NCI-H2196 treated with DMSO at 0.1 percent for 48 hours (cell line): Measurements from ENCODE around the gene PDXK.
A peak's percentile ranks its signal among the peaks of the same experiment; 100 is the strongest.

Source experiments
- DNase-seq: peaks from one replicate; lab custom pipeline; 2025; ENCODE audit not compliant: unreplicated experiment; lab: John Stamatoyannopoulos, UW

The PDXK gene

GRCh38 chr21:43740497-43741156, 21.7 kb downstream of the PDXK start:
- DNase-seq: peak; percentile 62

GRCh38 chr21:43741423-43742096, 22.6 kb downstream of the PDXK start:
- DNase-seq: no peak

GRCh38 chr21:43743947-43744346, 25.0 kb downstream of the PDXK start:
- no peak for DNase-seq

- DNase-seq: no peak
These were observed 25.8 kb downstream of the PDXK start for GRCh38 chr21:43744725-43745124.

GRCh38 chr21:43745772-43746517, 27.0 kb downstream of the PDXK start:
- DNase-seq: no peak

- no peak for DNase-seq
These were observed 29.7 kb downstream of the PDXK start for GRCh38 chr21:43748622-43749021.

- no peak for DNase-seq
These were observed 30.8 kb downstream of the PDXK start for GRCh38 chr21:43749651-43750262.

- DNase-seq: no peak
These were observed 31.6 kb downstream of the PDXK start for GRCh38 chr21:43750339-43751033.

- DNase-seq: no peak
These were observed 33.1 kb downstream of the PDXK start for GRCh38 chr21:43751955-43752591.

- no peak for DNase-seq
These were observed 34.0 kb downstream of the PDXK start for GRCh38 chr21:43752758-43753438.

- DNase-seq: no peak
These were observed 34.5 kb downstream of the PDXK start for GRCh38 chr21:43753439-43753799.

GRCh38 chr21:43754948-43755781, 36.2 kb downstream of the PDXK start:
- DNase-seq: no peak

- no peak for DNase-seq
These were observed 37.1 kb downstream of the PDXK start for GRCh38 chr21:43755820-43756594.

GRCh38 chr21:43757601-43758000, 38.7 kb downstream of the PDXK start:
- no peak for DNase-seq

- no peak for DNase-seq
These were observed 39.2 kb downstream of the PDXK start for GRCh38 chr21:43758111-43758641.

GRCh38 chr21:43758811-43759210, 39.9 kb downstream of the PDXK start:
- no peak for DNase-seq

GRCh38 chr21:43759651-43760050, 40.7 kb downstream of the PDXK start:
- DNase-seq: no peak

GRCh38 chr21:43760391-43760958, 41.5 kb downstream of the PDXK start:
- no peak for DNase-seq
